Neural progenitor cell (in vitro differentiated cells): ENCODE measurements around the gene NOTCH1. TPM values are rescaled to one million over a fixed set of nuclear protein-coding genes. Genes with fewer than 3 reads are reported as not detected.
A peak's percentile ranks its signal among the peaks of the same experiment; 100 is the strongest.

Experiments
- DNase-seq: peaks from one replicate; pipeline ENCODE4 v3.0.0-alpha.2; 2016; ENCODE audit warnings: low spot score
- H2AFZ ChIP-seq: fragments of 200-600 bp; sonication (generic); replicated peaks from 2 replicates; pipeline ENCODE4 v1.6.1; 2016; ENCODE audit warnings: antibody characterized with exemption
- H3F3A ChIP-seq: fragments of 200-600 bp; sonication (generic); 2 replicates; pipeline ENCODE4 v1.6.1; 2016; ENCODE audit warnings: antibody characterized with exemption, low read depth
- H3K27ac ChIP-seq: fragments of 200-600 bp; sonication (generic); 2 replicates; pipeline ENCODE4 v1.5.1; 2016; ENCODE audit warnings: mild to moderate bottlenecking
- H3K27me3 ChIP-seq: fragments of 200-600 bp; sonication (generic); 2 replicates; pipeline ENCODE4 v1.6.1; 2016; ENCODE audit warnings: mild to moderate bottlenecking, moderate library complexity
- H3K36me3 ChIP-seq: fragments of 200-600 bp; sonication (generic); 2 replicates; pipeline ENCODE4 v1.5.1; 2016
- H3K4me1 ChIP-seq: fragments of 200-600 bp; sonication (generic); 2 replicates; pipeline ENCODE4 v1.6.1; 2016; ENCODE audit warnings: mixed run types
- H3K4me2 ChIP-seq: fragments of 200-600 bp; sonication (generic); 2 replicates; pipeline ENCODE4 v1.6.1; 2016
- H3K4me3 ChIP-seq: fragments of 200-600 bp; sonication (generic); 2 replicates; pipeline ENCODE4 v1.5.1; 2016
- H3K79me2 ChIP-seq: fragments of 200-600 bp; sonication (generic); 2 replicates; pipeline ENCODE4 v1.6.1; 2016; ENCODE audit warnings: low read depth
- H3K9ac ChIP-seq: fragments of 200-600 bp; sonication (generic); 2 replicates; pipeline ENCODE4 v1.6.1; 2016
- H3K9me3 ChIP-seq: fragments of 200-600 bp; sonication (generic); 2 replicates; pipeline ENCODE4 v1.5.1; 2016; ENCODE audit warnings: low read depth
- H4K20me1 ChIP-seq: fragments of 200-600 bp; sonication (generic); 2 replicates; pipeline ENCODE4 v1.6.1; 2016; ENCODE audit warnings: low read depth
- H3K27ac Mint-ChIP-seq: 3 replicates; pipeline ENCODE4 v1.8.0; 2021; ENCODE audit warnings: mixed read lengths
- H3K27me3 Mint-ChIP-seq: 2 replicates; pipeline ENCODE4 v1.8.0; 2022; ENCODE audit warnings: low read depth, mild to moderate bottlenecking, inconsistent platforms, moderate library complexity, mixed read lengths; ENCODE audit not compliant: insufficient read depth
- H3K36me3 Mint-ChIP-seq: 3 replicates; pipeline ENCODE4 v1.8.0; 2021; ENCODE audit warnings: mixed read lengths
- H3K4me1 Mint-ChIP-seq: 3 replicates; pipeline ENCODE4 v1.8.0; 2021; ENCODE audit warnings: mixed read lengths
- H3K4me3 Mint-ChIP-seq: 3 replicates; pipeline ENCODE4 v1.8.0; 2021; ENCODE audit warnings: mild to moderate bottlenecking, moderate library complexity, mixed read lengths
- H3K9me3 Mint-ChIP-seq: 3 replicates; pipeline ENCODE4 v1.8.0; 2020; ENCODE audit warnings: mixed read lengths
- EZH2 ChIP-seq: fragments of 200-600 bp; sonication (generic); IDR thresholded peaks from 2 replicates; pipeline ENCODE4 v1.6.1; 2017; ENCODE audit warnings: antibody characterized with exemption, mild to moderate bottlenecking, moderate library complexity
- EZH2phosphoT487 ChIP-seq: fragments of 200-600 bp; sonication (generic); IDR thresholded peaks from 2 replicates; pipeline ENCODE4 v1.6.1; 2017; ENCODE audit warnings: antibody characterized with exemption
- total RNA-seq: library from RNA; depleted of rRNA; stranded (reverse); fragments of >200 nt; gene quantifications from 2 replicates; pipeline ENCODE4 v1.2.3, GENCODE V29; 2015; ENCODE audit warnings: low replicate concordance
- TF ChIP-seq, protein P1 (sequence below): fragments of 200-600 bp; sonication (generic); IDR thresholded peaks from 2 replicates; pipeline ENCODE4 v1.5.1; 2017; ENCODE audit warnings: antibody characterized with exemption, mild to moderate bottlenecking

NOTCH1 gene
- total RNA-seq, 1 donor from 2014 or later, result 11.7 TPM

DNA sequence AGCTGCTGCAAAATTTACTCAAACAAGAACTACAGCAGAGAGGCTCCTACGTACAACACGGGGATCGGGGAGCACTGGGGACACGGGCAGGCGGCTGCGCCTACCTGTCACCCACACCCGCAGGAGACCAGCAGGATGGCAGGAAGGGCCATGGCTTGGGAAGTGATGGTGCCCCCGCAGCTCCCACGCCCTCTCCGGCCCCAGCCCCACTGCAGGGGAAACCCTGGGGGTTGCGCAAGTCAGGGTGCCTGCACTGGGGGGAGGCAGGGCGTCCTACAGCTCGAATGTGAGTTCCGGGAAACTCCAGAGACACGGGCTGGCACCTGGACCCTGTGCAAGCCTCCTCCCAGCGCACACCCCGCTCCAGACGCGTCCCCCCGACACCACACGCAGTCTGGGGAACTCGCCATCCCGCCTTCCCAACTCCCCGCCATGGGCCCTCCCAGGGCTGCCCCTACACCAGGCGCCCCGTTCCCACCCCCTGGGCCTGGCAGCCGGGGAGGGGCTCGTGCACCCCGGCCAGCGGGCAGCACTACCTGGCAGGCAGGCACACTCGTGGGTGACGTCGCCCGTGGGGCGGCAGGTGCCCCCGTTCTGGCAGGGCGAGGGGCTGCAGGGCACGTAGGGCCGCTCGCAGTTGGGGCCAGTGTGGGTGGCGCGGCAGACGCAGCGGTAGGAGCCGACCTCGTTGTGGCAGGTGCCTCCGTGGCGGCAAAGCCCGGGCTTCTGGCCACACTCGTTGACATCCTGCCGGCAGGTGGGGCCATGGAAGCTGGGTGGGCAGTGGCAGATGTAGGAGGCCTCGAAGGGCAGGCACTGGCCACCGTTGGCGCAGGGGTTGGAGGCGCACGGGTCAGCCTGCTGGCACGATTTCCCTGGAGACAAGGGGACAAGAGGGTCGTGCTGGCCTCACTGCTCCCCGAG, 23.3 kb downstream of the NOTCH1 start:
- Histone ChIP-seq H3K9ac (no peak overlapping the region), H3K4me2 (no peak overlapping the region), H3K9me3 (no peaks in the 10 kb centered on the region), H3K4me1 (peaks cover 18% of the 10 kb centered on the region), H3F3A (peaks cover 20% of the 10 kb centered on the region), H3K27ac (no peak overlapping the region), H3K27me3 (no peaks in the 10 kb centered on the region), H2AFZ (no peak overlapping the region), H3K36me3 (no peaks in the 10 kb centered on the region), H3K79me2 (peaks cover 37% of the 10 kb centered on the region), H3K4me3 (no peak overlapping the region), H4K20me1 (peaks cover 61% of the 10 kb centered on the region)
- no peak for DNase-seq
- Mint-ChIP-seq H3K9me3 (no peaks in the 10 kb centered on the region), H3K4me1 (peaks cover 11% of the 10 kb centered on the region), H3K27ac (no peak overlapping the region), H3K36me3 (peaks cover 1% of the 10 kb centered on the region), H3K27me3 (no peaks in the 10 kb centered on the region), H3K4me3 (no peak overlapping the region)
- TF ChIP-seq, protein P1, sequence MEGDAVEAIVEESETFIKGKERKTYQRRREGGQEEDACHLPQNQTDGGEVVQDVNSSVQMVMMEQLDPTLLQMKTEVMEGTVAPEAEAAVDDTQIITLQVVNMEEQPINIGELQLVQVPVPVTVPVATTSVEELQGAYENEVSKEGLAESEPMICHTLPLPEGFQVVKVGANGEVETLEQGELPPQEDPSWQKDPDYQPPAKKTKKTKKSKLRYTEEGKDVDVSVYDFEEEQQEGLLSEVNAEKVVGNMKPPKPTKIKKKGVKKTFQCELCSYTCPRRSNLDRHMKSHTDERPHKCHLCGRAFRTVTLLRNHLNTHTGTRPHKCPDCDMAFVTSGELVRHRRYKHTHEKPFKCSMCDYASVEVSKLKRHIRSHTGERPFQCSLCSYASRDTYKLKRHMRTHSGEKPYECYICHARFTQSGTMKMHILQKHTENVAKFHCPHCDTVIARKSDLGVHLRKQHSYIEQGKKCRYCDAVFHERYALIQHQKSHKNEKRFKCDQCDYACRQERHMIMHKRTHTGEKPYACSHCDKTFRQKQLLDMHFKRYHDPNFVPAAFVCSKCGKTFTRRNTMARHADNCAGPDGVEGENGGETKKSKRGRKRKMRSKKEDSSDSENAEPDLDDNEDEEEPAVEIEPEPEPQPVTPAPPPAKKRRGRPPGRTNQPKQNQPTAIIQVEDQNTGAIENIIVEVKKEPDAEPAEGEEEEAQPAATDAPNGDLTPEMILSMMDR, result no peak
- TF ChIP-seq EZH2 (no peak), EZH2phosphoT487 (no peak)

DNA sequence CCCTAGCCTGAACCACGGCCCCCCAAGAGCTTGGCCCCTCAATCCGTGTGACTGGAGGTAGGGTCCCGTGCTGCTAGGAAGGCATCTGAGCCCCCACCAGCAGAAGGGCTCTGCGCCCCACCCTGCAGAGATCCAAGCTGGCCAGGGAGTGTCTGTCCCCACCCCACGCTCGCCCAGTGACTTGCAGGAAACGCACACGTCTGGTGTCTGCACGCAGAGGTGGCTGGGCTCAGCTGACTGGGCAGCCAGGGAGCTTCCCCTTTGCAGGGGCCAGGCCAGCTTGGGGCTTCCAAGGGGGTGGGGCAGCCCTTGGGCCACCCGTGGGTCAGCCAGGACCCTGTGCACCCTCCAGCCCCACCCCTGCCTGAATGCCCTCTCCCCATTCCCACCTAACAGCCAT, 24.3 kb downstream of the NOTCH1 start:
- Mint-ChIP-seq H3K9me3 (no peaks in the 10 kb centered on the region), H3K36me3 (peaks cover 1% of the 10 kb centered on the region), H3K4me1 (peaks cover 12% of the 10 kb centered on the region), H3K27me3 (no peaks in the 10 kb centered on the region), H3K4me3 (no peak overlapping the region), H3K27ac (no peak overlapping the region)
- Histone ChIP-seq H3K4me1 (peaks cover 13% of the 10 kb centered on the region), H3F3A (peaks cover 10% of the 10 kb centered on the region), H3K27me3 (no peaks in the 10 kb centered on the region), H3K79me2 (peaks cover 27% of the 10 kb centered on the region), H3K36me3 (no peaks in the 10 kb centered on the region), H4K20me1 (peaks cover 51% of the 10 kb centered on the region), H3K4me3 (no peak overlapping the region), H3K27ac (no peak overlapping the region), H3K9ac (no peak overlapping the region), H3K4me2 (no peak overlapping the region), H2AFZ (no peak overlapping the region), H3K9me3 (no peaks in the 10 kb centered on the region)
- TF ChIP-seq EZH2 (no peak), EZH2phosphoT487 (no peak)
- TF ChIP-seq, protein P1, result no peak
- DNase-seq, result no peak

DNA sequence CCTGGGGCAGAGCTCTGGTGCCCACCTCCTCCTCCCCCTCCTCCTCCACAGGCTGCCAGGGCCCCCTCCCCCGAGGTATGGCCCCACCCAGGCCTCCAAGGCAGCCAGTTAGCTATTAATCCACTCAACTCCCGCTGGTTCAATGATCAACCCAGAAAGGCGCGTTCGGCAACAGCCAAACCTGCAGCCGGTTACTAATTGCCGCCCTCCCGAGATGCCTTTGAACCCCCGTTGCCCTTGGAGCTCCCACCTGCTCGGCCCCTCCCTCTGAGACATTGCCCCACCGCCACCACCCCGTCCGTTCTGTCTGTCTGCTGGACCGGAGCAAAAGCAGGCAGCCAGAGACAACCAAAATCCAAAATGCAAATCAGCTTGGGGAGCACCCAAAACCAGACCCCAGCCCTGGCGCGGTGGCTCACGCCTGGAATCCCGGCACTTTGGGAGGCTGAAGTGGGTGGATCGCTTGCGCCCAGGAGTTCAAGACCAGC, 25.8 kb downstream of the NOTCH1 start:
- Histone ChIP-seq H3F3A (no peaks in the 10 kb centered on the region), H3K4me3 (no peak overlapping the region), H3K9me3 (no peaks in the 10 kb centered on the region), H3K27ac (no peak overlapping the region), H3K4me1 (no peaks in the 10 kb centered on the region), H2AFZ (no peak overlapping the region), H3K4me2 (no peak overlapping the region), H3K9ac (no peak overlapping the region), H4K20me1 (peaks cover 36% of the 10 kb centered on the region), H3K36me3 (no peaks in the 10 kb centered on the region), H3K27me3 (no peaks in the 10 kb centered on the region), H3K79me2 (peaks cover 13% of the 10 kb centered on the region)
- no peaks in the 10 kb centered on the region for H3K27me3 Mint-ChIP-seq
- peaks cover 1% of the 10 kb centered on the region for H3K36me3 Mint-ChIP-seq
- no peak for TF ChIP-seq EZH2phosphoT487
- TF ChIP-seq, protein P1, result no peak
- no peak for TF ChIP-seq EZH2
- peaks cover 6% of the 10 kb centered on the region for H3K4me1 Mint-ChIP-seq
- H3K9me3 Mint-ChIP-seq, result no peaks in the 10 kb centered on the region
- no peak for DNase-seq
- no peak overlapping the region for H3K4me3 Mint-ChIP-seq
- peak overlapping the region; percentile 21 for H3K27ac Mint-ChIP-seq
